NCI-H146 treated with DMSO at 0.1 percent for 48 hours (cell line): Measurements from ENCODE around the gene TBX6.

Experiments
- DNase-seq: peaks from one replicate; lab custom pipeline; 2025; ENCODE audit not compliant: unreplicated experiment; lab: John Stamatoyannopoulos, UW

The TBX6 gene

GRCh38 chr16:30040221-30040620 lies 51.5 kb downstream of the TBX6 start:
- DNase-seq = no peak
